H1 (cell line): Measurements from ENCODE around the gene SMG9. TPM values are rescaled to one million over a fixed set of nuclear protein-coding genes. Genes with fewer than 3 reads are reported as not detected.

Experiments used
- CTCF ChIA-PET: fragments of 300-600 bp; sonication (Branson Sonifier 250); formaldehyde crosslinking; loops from one replicate; lab custom pipeline; 2021; ENCODE audit not compliant: partially characterized antibody; lab: Charles Lee
- POLR2A ChIA-PET: fragments of 300-600 bp; sonication (Branson Sonifier 250); formaldehyde crosslinking; loops from one replicate; lab custom pipeline; 2021; ENCODE audit warnings: inconsistent platforms; ENCODE audit not compliant: partially characterized antibody; lab: Charles Lee
- DNase-seq, 2 experiments: peaks; one replicate each; pipeline versions ENCODE4 v3.0.0 to v3.0.0-alpha.2; 2010 to 2022; ENCODE audit warnings: low spot score in 2 of 2, low read depth in 1 of 2, mixed read lengths in 1 of 2
- FAIRE-seq: peaks from 2 replicates; lab custom pipeline; 2011; peaks lifted over from hg19 to GRCh38; lab: Jason Lieb, UNC
- H2AFZ ChIP-seq: 2 replicates; pipeline ENCODE4 v1.8.1; 2012; ENCODE audit warnings: low read length, inconsistent platforms
- H2AK5ac ChIP-seq: 2 replicates; pipeline ENCODE4 v1.6.1; 2013; ENCODE audit warnings: low read depth, low read length
- H2BK120ac ChIP-seq: replicated peaks from 2 replicates; pipeline ENCODE3; 2013; ENCODE audit warnings: low read depth, low read length, inconsistent platforms
- H2BK12ac ChIP-seq: 2 replicates; pipeline ENCODE4 v1.6.1; 2013; ENCODE audit warnings: low read depth, low read length
- H2BK15ac ChIP-seq: 2 replicates; pipeline ENCODE4 v1.6.1; 2013; ENCODE audit warnings: low read length
- H2BK20ac ChIP-seq: 2 replicates; pipeline ENCODE4 v1.6.1; 2013; ENCODE audit warnings: low read length
- H2BK5ac ChIP-seq: 2 replicates; pipeline ENCODE4 v1.6.1; 2013; ENCODE audit warnings: low read depth, low read length
- H3K14ac ChIP-seq: 2 replicates; pipeline ENCODE4 v1.6.1; 2013; ENCODE audit warnings: inconsistent platforms; ENCODE audit not compliant: insufficient read length
- H3K18ac ChIP-seq: 2 replicates; pipeline ENCODE4 v1.6.1; 2013; ENCODE audit warnings: low read length; ENCODE audit errors: extremely low read depth
- H3K23ac ChIP-seq: 2 replicates; pipeline ENCODE4 v1.6.1; 2013; ENCODE audit warnings: inconsistent platforms; ENCODE audit not compliant: insufficient read length
- H3K23me2 ChIP-seq: 2 replicates; pipeline ENCODE4 v1.6.1; 2013; ENCODE audit warnings: low read depth, low read length
- H3K27ac ChIP-seq: 2 replicates; pipeline ENCODE4 v1.6.1; 2011; ENCODE audit warnings: low read depth, low read length, inconsistent platforms
- H3K27me3 ChIP-seq, 4 experiments: replicated peaks in 1 of 4; 1 replicate in 1 of 4; 2 replicates in 3 of 4; pipeline versions ENCODE4 v1.6.1 to v1.8.1; 2011 to 2013; ENCODE audit warnings: low read length in 3 of 4, mild to moderate bottlenecking in 3 of 4, inconsistent platforms in 2 of 4, mixed read lengths in 2 of 4, moderate library complexity in 1 of 4; ENCODE audit not compliant: control insufficient read depth in 3 of 4, insufficient read depth in 3 of 4; ENCODE audit errors: extremely low read depth in 1 of 4
- H3K36me3 ChIP-seq, 4 experiments: 2 replicates each; pipeline versions ENCODE4 v1.6.1 to v1.8.1; 2011 to 2013; ENCODE audit warnings: mild to moderate bottlenecking in 4 of 4, low read length in 3 of 4, moderate library complexity in 2 of 4, control low read depth in 1 of 4, inconsistent platforms in 1 of 4; ENCODE audit not compliant: insufficient read depth in 4 of 4, control insufficient read depth in 2 of 4
- H3K4ac ChIP-seq: replicated peaks from 2 replicates; pipeline ENCODE3; 2013; ENCODE audit warnings: low read length, low read depth, mixed read lengths, inconsistent platforms; ENCODE audit not compliant: insufficient read length
- H3K4me1 ChIP-seq, 4 experiments: replicated peaks in 1 of 4; 1 replicate in 1 of 4; 2 replicates in 3 of 4; pipeline versions ENCODE4 v1.6.1 to v1.8.1; 2011 to 2013; ENCODE audit warnings: low read length in 3 of 4, inconsistent platforms in 2 of 4, mixed read lengths in 1 of 4; ENCODE audit not compliant: insufficient read depth in 4 of 4, control insufficient read depth in 3 of 4
- H3K4me2 ChIP-seq, 2 experiments: 2 replicates each; pipeline versions ENCODE4 v1.6.1 to v1.8.1; 2011 to 2013; ENCODE audit warnings: low read depth in 2 of 2, low read length in 2 of 2, control low read depth in 1 of 2, inconsistent platforms in 1 of 2, mild to moderate bottlenecking in 1 of 2; ENCODE audit not compliant: insufficient read depth in 1 of 2
- H3K4me3 ChIP-seq, 4 experiments: fragments of 200-600, 300-600 bp in 1 of 4; sonication (generic), shearing (Covaris generic), sonication (Bioruptor Twin) in 1 of 4; 2 replicates each; pipeline versions ENCODE4 v1.5.1 to v1.8.1; 2011 to 2016; ENCODE audit warnings: low read length in 4 of 4, low read depth in 3 of 4, control low read depth in 2 of 4, inconsistent platforms in 2 of 4, mild to moderate bottlenecking in 2 of 4, mixed read lengths in 1 of 4, moderate library complexity in 1 of 4; ENCODE audit not compliant: insufficient read depth in 2 of 4; ENCODE audit errors: extremely low read depth in 1 of 4
- H3K56ac ChIP-seq: replicated peaks from 2 replicates; pipeline ENCODE3; 2013; ENCODE audit warnings: low read depth, mild to moderate bottlenecking, mixed read lengths, low read length, inconsistent platforms; ENCODE audit not compliant: insufficient read length
- H3K79me1 ChIP-seq: 2 replicates; pipeline ENCODE4 v1.6.1; 2013; ENCODE audit warnings: low read depth, low read length, control low read depth
- H3K79me2 ChIP-seq, 2 experiments: 2 replicates each; pipeline versions ENCODE4 v1.6.1 to v1.8.1; 2012 to 2013; ENCODE audit warnings: low read length in 2 of 2, mild to moderate bottlenecking in 2 of 2, inconsistent platforms in 1 of 2; ENCODE audit not compliant: insufficient read depth in 2 of 2, control insufficient read depth in 1 of 2
- H3K9ac ChIP-seq, 4 experiments: replicated peaks in 1 of 4; 1 replicate in 1 of 4; 2 replicates in 3 of 4; pipeline versions ENCODE4 v1.6.1 to v1.8.1; 2011 to 2013; ENCODE audit warnings: low read depth in 3 of 4, low read length in 3 of 4, control low read depth in 2 of 4, mild to moderate bottlenecking in 2 of 4, moderate library complexity in 2 of 4, inconsistent platforms in 1 of 4; ENCODE audit errors: extremely low read depth in 1 of 4
- H3K9me3 ChIP-seq, 2 experiments: 2 replicates each; pipeline versions ENCODE4 v1.6.1 to v1.8.1; 2012 to 2013; ENCODE audit warnings: mild to moderate bottlenecking in 2 of 2, moderate library complexity in 2 of 2, control low read depth in 1 of 2, inconsistent platforms in 1 of 2, low read depth in 1 of 2, low read length in 1 of 2, mixed read lengths in 1 of 2; ENCODE audit not compliant: insufficient read depth in 2 of 2
- H4K20me1 ChIP-seq, 2 experiments: replicated peaks in 1 of 2; 2 replicates each; pipeline versions ENCODE3 to v1.8.1; 2011 to 2013; ENCODE audit warnings: inconsistent platforms in 2 of 2, low read length in 2 of 2, mild to moderate bottlenecking in 1 of 2; ENCODE audit not compliant: insufficient read depth in 2 of 2, control insufficient read depth in 1 of 2
- H4K5ac ChIP-seq: 2 replicates; pipeline ENCODE4 v1.6.1; 2013; ENCODE audit warnings: low read length, low read depth, mixed read lengths, inconsistent platforms; ENCODE audit not compliant: insufficient read length
- H4K8ac ChIP-seq: 2 replicates; pipeline ENCODE4 v1.8.0; 2013; ENCODE audit warnings: mild to moderate bottlenecking, moderate library complexity, low read length, inconsistent platforms; ENCODE audit not compliant: insufficient read depth; ENCODE audit errors: extremely low read depth
- H4K91ac ChIP-seq: replicated peaks from 2 replicates; pipeline ENCODE3; 2013; ENCODE audit warnings: low read length, mixed read lengths, inconsistent platforms; ENCODE audit not compliant: insufficient read length
- EZH2 ChIP-seq: fragments of 200-600 bp; sonication (generic); IDR thresholded peaks from 2 replicates; pipeline ENCODE4 v1.7.1; 2012; ENCODE audit warnings: low read depth, mild to moderate bottlenecking, moderate library complexity, low read length, inconsistent platforms; ENCODE audit not compliant: severe bottlenecking
- MAFK ChIP-seq: IDR thresholded peaks from 2 replicates; pipeline ENCODE4 v1.6.1; 2012; ENCODE audit warnings: low read depth, mild to moderate bottlenecking, improper control_type of control experiment, low read length
- NANOG ChIP-seq: IDR thresholded peaks from 2 replicates; pipeline ENCODE4 v1.6.1; 2011; ENCODE audit warnings: low read length, low read depth, mild to moderate bottlenecking, inconsistent platforms; ENCODE audit not compliant: insufficient read depth, poor library complexity, severe bottlenecking
- TAF7 ChIP-seq: optimal IDR thresholded peaks from 2 replicates; pipeline ENCODE3; 2011; ENCODE audit warnings: low read depth, mild to moderate bottlenecking, inconsistent platforms, low read length, moderate library complexity, borderline replicate concordance
- TBP ChIP-seq: IDR thresholded peaks from 2 replicates; pipeline ENCODE4 v1.6.1; 2011; ENCODE audit warnings: low read depth, low read length, improper control_type of control experiment
- WGBS, 2 experiments: shearing (Covaris generic) in 1 of 2; methylation state at CpG; one replicate each; pipeline versions ENCODE4 v1.1.6 to v1.1.7; 2013 to 2015; ENCODE audit warnings: low lambda C conversion rate in 2 of 2, mixed read lengths in 2 of 2, inconsistent platforms in 1 of 2, low coverage in 1 of 2, missing lambda C conversion rate in 1 of 2; ENCODE audit not compliant: insufficient replicate concordance in 2 of 2, insufficient coverage in 1 of 2, insufficient read length in 1 of 2; ENCODE audit errors: extremely low coverage in 1 of 2, missing lambda C conversion rate in 1 of 2; 5-methylcytosine and 5-hydroxymethylcytosine counted together
- polyA plus RNA-seq, 7 experiments: library from polyadenylated mRNA; depleted of rRNA in 3 of 7; stranded (reverse) in 5 of 7; unstranded in 2 of 7; fragments of >200 nt in 5 of 7; fragments of 200-250 nt in 2 of 7; gene quantifications; 1 replicate in 5 of 7; 2 replicates in 1 of 7; 4 replicates in 1 of 7; pipeline versions ENCODE4 v1.2.1 to v1.2.3, GENCODE V29; 2011 to 2013; ENCODE audit warnings: missing spikeins in 2 of 7, mixed read lengths in 2 of 7
- total RNA-seq: library from RNA; stranded (reverse); fragmentation: NEBNext Ultra II Directional; extraction: Animal tissue kit (Norgen Biotek cat#: 25700); gene quantifications from 2 replicates; pipeline ENCODE4 v1.2.1, GENCODE V29; 2021

Gene SMG9
- total and polyA plus RNA-seq, 2 of the 8 experiments (the other 6 are each of a cell fraction or from before 2014, with no cell fraction given): 20.4 to 28.7 TPM

DNA sequence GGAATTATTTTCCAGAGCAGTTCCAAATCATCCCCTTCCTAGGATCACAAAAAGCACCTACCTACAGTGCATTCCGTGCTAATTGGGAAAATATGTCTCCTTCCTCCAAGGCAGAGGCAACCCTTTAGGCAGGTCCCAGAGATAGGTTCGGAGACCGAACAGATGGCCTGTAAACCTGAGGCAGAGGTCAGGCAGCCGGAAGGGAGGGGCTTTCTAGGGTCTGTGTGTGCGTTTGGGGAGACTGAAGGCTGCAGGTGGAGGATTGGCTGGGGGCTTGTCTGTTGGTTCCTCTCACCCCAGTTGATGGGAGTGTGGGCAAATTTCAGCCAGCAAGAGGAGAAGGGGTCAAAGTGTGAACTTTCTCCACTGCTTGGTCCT lies 19.0 kb upstream of the SMG9 start:
- Histone ChIP-seq H4K91ac (no peak overlapping the region), H3K18ac (no peak overlapping the region), H3K27ac (no peak overlapping the region), H3K14ac (no peak overlapping the region), H2BK20ac (no peak overlapping the region), H2BK5ac (no peak overlapping the region), H4K8ac (no peak overlapping the region), H2BK120ac (no peak overlapping the region), H2BK12ac (no peak overlapping the region; the same call in 1 of the 2 replicates), H3K4ac (no peak overlapping the region), H3K4me3 (peak overlapping the region; percentile 30 to 67 (median 58)), H3K9ac (no peak overlapping the region), H4K20me1 (peaks cover 0 to 2% of the 10 kb centered on the region in 2 experiments), H3K36me3 (no peaks in the 10 kb centered on the region), H3K79me2 (no peaks in the 10 kb centered on the region), H3K23ac (no peak overlapping the region), H3K79me1 (no peaks in the 10 kb centered on the region), H2BK15ac (no peak overlapping the region), H2AFZ (peak overlapping the region; percentile 87), H3K23me2 (peaks cover 9% of the 10 kb centered on the region), H3K56ac (no peak overlapping the region), H4K5ac (no peak overlapping the region), H3K9me3 (no peaks in the 10 kb centered on the region), H3K27me3 (peaks cover 11 to 39% (median 28%) of the 10 kb centered on the region in 4 experiments), H3K4me1 (peaks cover 4 to 12% (median 6%) of the 10 kb centered on the region in 4 experiments; a peak in 6 of 7 replicates), H3K4me2 (peak overlapping the region; percentile 76 to 95), H2AK5ac (no peak overlapping the region)
- ChIA-PET CTCF (interaction anchor here (0.6 to 37.0 kb wide), 3 partner anchors 16 to 152 kb away, joined by 3 to 703 read pairs (median 3); partner anchors contain the start of gene SMG9), POLR2A (interaction anchor here (5.3 kb wide), 1 partner anchor 19 kb away, joined by 23 read pairs; the partner anchor contains the start of gene SMG9)
- FAIRE-seq: no peak
- DNase-seq: no peak
- TF ChIP-seq TAF7 (no peak), MAFK (no peak), TBP (no peak), EZH2 (peak; percentile 38), NANOG (no peak)
- WGBS, 2 experiments: 7% methylated on average over 5 of the region's 5 CpGs; no CpG with 5 or more reads in 1 of the 2 experiments
